ENCODE data around the gene NTNG1.

The NTNG1 gene

DNA sequence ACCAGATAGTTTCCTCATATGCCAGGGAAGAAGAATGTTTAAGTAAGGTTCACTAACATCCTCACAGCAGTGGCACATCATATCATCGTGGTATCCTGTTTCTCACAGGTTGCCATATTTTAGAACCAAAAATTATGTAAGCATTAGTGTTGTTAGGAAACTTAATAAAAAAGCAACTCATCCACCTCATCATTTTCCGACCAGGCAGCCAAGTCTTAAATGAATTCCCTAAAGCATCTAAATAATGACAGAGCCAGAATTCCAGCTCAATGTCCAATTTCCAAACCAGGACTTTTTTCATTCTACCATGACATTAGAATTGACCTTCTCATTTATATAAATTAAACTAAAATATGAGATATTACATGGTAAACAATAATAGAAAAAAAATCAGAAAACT is 272.7 kb downstream of the NTNG1 start:
- no peak for DNase-seq (ENCODE audit: low read depth)

DNA sequence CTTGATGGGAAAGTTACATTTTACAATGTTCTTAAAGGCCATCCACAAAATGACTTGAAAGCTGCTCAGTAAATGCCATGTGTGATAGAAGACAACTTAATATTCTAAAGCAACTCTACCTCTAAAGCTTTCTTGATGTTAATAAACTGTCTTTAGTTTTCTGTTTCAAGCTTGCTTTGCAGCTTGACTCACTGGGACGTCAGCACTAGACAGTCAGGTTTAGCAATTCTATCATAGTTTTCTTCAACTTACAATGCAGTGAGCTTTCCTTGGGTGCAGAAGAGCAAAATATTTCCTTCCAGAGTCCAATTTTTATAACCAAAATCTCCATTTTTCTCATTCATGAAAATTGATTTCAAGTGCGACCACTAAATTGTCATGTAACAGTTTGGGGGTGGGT is 273.1 kb downstream of the NTNG1 start:
- no peak for DNase-seq (ENCODE audit: low read depth)

DNA sequence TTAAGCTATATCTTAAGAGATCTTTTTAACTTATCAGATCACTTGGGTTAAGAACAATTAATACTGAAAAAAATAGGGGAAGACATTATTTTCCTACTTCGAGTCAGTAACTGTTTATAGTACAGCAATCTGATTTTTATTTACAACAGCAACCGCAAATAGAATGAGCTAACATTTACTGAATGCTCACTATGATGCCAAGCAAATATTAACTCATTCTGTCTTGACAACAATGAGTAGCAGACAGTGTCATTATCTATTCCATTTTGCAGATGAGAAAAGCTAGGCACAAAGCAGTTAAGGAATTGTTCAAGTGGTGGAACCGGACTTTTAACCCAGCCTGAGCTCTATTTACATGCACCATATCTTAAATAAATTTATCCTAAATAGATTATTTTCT is 273.7 kb downstream of the NTNG1 start:
- no peak for DNase-seq (ENCODE audit: low read depth)

DNA sequence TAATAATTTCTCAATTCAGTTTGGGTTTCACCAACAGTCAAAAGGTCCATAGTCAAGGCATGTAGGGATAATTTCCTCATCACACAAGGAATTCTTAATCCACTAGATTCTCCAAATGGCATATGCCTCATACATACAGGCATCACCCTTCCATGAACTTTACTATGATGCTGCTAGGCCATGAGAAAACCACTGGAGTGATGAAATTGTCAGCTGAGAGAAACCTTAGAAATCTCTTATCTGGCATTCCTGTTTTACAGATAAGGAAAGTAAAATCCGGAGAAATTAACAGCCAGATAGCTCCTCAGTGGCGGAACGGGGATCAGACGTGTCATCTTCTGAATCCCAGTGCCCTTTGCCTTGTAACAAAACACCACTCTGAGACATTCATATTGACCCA is 274.4 kb downstream of the NTNG1 start:
- DNase-seq (ENCODE audit: low read depth): no peak

DNA sequence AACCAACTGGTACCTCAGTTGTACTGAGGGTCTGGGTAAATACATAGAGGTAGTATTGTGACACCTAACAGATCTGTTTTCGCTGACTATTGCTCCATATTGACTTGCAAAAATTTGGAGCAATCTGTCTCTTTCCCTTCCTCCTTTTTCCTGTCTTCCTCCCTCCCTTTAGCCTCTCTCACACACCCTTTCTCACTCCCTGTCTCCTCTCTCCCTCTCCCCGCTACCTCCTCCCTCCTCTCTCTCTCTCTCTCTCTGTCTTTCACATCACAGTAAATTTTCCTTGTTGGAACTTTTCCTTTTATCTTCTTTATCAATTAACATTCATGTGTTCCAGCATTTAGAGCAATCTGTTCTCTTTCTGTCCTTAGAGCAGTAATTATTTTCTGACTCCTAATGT is 278.2 kb downstream of the NTNG1 start:
- no peak for DNase-seq (ENCODE audit: low read depth)

DNA sequence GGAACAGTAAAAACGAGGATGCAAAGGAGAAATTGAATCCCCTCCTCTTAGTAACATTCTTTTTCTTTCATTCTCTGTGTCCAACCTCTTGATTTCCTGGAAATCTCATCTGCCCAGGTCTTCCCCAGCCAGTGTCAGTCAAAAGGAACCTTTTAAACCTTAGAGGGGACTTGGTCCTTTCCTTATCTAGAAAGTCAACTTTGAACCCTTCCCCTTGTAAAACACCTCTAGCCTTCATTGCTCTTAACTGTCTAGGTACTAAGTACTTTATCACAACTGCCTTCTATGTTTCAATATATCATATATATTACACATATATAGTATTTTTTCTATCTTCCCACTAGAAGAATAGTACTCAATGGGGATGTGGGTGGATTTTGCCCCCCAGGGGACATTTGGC is 282.1 kb downstream of the NTNG1 start:
- DNase-seq (ENCODE audit: low read depth): no peak

DNA sequence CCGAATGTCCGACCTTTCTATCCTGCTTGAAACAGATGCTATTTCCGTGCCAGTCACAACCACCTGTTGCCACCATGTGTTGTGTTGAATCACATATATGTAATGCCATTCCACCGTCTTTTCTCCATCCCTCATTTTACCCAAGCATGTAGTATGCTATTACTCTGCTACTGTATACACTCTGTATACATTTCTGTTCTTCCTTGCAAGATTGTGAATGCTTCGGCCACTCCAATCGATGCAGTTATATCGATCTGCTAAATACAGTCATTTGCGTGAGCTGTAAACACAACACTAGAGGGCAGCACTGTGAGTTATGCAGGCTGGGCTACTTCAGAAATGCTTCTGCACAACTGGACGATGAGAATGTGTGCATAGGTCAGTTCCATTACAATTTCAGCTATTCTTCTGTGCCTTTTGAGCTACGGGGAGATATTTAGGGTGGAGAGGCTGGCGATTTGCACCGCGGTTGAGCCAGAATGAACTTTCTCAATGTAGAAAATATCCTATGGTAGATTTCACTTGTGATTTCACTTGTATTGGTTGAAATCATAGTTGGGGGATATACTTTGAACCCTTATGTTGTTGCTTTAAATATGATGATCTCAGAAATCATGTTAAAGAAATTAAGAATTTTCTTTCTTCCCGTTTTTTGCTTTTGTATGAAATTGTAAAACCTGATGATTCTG is 289.8 kb downstream of the NTNG1 start:
- DNase-seq (ENCODE audit: low read depth): no peak

DNA sequence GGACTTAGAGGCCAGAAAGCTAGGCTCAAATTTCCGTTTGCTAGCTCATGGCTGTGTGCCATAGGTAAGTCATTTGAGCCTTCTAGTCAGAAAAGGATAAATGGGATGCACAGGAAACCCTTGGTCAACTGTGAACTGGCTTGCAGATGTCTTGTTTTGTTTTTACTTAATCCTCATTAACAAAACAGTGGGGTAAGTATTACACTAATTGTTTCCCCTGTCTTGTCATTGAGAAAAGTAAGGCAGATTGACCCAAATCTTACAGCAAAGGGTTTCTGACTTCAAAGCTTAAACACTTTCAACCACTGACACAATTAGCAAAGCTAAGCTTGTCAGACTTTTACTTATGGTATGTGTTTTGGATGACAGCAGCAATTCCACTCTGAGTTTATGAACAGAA is 291.3 kb downstream of the NTNG1 start:
- DNase-seq (ENCODE audit: low read depth): no peak

DNA sequence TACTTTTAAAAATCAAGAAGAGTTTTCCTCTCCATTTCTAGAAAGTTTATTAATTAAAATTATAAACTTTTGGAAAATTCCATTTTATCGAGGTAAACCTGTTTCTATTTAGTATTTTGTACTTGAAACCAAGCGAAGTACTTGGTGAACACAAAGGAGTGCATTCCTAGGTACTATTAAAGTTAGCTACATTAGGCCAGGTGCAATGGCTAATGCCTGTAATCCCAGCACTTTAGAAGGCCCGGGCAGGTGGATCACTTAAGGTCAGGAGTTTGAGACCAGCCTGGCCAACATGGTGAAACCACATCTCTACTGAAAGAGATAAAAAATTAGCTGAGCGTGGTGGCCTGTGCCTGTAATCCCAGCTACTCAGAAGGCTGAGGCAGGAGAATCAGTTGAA is 292.2 kb downstream of the NTNG1 start:
- no peak for DNase-seq (ENCODE audit: low read depth)

DNA sequence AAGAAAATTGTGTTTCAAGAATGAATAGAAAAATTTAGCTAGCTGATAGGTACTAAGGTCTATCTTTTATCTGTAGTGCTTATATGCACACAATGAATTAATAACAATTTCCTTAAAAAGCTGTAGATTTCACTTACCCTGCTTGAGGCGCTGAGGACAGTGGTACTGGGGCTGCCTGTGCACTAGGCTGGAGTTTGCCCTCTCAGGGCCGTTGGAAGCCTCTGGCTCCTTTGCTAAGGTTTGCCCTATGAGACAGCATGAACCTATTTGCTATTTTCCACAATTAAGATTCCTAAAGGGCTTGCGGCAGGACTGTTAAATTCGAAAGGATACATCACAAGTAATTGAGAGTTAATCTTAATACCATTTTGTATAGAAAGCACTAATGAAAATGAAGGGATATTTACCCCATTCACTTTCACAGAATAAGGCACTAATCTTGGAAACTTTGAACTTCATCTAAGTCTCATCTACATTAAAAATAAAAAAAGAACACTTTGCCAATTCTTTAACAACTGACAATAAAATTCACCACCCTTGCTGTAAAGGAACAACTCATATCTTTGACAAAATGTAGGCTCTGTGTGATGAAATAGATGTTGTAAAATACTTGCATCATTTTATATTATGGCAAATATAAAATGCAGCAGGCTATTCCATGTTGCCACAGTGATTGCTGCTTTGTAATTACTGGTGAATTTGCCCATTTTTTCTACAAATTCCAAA is 293.0 kb downstream of the NTNG1 start:
- DNase-seq (ENCODE audit: low read depth): no peak

DNA sequence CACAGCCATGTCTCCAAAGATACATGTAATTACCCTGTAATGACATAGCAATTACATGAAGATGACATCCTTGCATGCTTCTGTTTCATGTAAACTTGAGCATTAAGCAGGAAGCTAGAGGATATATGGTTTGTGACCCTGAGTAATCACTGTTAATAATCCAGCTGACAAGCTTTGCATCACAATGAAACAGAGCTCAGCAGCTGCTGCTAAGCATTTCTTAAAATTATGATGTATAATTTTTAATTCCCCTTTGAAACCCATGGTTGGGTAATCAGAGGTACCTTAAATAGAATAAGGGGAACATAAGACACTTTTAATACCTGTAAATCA is 293.5 kb downstream of the NTNG1 start:
- no peak for DNase-seq (ENCODE audit: low read depth)

DNA sequence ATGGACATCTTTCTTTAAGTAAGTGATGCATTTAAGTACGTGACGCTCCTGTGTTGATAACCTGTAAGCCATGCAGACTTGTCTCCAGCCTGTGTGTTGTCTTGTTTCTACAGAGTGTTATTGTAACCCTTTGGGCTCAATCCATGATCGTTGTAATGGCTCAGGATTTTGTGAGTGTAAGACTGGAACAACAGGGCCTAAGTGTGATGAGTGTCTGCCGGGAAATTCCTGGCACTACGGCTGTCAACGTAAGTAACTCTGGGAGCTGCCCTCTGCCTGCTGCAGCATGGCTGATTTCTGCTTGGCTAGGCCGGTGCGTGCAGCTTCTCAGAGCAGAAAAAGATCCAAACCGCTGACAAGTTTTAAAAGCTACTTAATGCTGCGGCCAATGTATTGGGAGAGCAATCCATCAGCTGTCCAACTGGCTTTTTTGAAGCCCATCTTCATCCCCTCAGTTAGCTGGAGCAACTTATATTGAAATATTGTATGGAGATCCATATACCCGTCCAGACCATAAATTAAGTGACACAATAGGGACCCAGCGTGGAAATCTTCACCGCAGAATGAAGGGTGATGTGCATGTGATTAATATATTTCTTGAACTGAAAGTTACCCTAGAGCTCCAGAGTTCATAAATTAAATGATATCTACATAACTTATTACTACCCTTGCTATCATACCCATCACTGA is 295.9 kb downstream of the NTNG1 start:
- no peak for DNase-seq (ENCODE audit: low read depth)

DNA sequence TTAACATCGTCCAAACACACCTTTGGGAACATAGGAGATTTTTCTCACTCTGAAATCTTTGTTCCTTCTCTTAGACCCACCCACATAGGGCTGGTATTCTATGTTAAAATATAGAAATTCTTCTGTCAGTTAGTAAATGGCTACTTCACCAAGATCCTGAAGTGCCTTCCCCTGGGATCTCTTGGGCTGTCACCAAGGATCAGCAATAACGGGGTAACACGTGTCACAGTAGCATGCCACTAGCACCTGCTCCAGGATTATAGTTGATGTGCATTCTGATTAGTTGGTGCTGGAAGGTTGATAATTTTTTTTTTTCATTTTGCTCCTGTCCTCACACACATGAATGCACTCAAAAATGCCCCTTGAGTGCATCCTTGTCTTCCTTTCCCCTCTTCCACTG is 298.7 kb downstream of the NTNG1 start:
- no peak for DNase-seq (ENCODE audit: low read depth)

DNA sequence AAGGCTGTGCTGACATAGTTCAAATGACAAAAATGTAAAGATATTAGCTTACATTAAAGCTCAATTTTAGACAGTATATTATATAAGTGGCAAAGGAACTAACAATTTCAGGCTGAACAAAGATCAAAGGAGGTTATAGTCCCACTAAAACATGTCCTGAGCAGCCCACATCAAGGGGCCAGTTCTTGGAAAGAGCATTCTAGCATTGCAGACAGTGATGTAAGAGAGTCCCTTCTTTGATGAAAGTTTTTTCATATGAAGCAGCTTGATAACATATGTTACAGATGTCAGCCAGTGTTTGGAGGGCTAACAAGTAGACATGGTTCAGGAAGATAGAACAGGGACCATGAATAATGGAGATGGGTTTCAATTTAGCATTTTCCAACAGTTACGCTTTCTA is 301.7 kb downstream of the NTNG1 start:
- DNase-seq (ENCODE audit: low read depth): no peak

DNA sequence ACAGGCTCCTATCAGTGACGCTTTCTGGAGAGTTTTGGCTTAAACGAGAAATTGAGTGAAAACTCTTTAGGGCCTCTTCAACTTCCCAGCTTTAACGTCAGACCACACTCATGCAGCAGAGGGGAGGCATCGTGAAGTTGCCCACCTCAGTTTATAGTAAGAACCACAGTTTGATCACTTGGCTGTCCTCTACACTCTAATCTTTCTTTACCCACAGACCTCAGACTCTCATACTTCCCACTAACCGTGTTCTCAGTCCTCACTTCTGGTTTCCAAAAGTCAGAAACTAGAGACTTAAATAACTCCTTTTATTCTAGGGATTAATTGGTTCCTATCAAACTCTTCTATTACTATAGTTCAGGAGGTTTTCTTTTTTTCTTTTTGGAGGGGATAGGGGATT is 302.2 kb downstream of the NTNG1 start:
- no peak for DNase-seq (ENCODE audit: low read depth)

DNA sequence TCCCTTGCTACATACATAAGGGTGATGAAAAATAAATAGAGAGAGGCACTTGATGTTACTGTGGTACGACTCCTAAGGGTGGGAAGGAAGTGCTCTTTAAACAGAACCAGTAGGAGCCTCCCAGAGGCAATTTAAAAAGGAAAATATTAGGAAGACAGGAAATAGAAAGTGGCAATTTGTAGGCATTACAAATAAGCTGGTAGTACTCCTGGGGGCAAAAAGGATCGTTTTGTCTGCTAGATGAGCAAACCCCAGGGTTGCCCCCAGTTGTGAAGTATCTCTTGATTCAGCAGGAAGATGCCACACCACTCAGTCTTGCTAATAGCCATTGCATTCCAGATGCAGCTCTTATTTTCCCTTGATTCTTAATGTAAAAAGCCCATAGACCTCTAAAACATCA is 303.0 kb downstream of the NTNG1 start:
- DNase-seq (ENCODE audit: low read depth): no peak

DNA sequence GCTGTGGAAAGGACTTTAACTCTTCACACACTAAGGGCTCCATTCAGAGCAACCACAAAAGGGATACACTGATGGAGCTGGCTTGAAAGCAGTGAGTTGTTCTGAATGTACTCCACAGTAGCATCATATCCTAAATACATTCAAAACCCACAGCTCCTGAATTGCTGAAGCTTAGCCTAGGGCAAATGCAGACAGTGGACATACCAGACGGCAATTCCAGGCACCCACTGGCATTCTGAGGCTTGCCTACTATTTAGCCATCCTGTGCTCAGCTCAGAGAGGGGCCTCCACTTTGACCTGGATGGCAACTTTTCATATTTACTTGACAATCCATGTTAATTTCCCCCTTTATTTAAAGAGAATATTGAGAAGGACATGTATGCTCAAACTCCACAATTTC is 303.5 kb downstream of the NTNG1 start:
- no peak for DNase-seq (ENCODE audit: low read depth)

DNA sequence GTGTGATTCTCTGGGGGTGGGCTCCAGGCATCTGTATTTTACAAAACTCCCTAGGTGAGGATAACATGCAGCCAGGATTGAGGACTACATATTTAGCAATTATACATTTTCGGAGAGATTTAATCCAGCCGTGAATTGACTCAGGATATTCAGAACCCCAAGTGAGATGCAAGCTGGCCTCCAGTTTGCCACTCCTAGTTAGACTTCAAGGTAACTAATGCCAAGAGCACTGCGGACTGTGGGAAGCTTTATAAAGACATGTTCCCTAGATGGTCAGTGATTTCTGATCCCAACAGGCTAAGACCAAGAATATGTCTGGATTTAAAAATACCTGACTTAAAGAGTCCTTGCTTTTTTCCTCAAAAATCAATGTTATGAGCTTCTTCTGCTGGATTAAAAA is 308.5 kb downstream of the NTNG1 start:
- DNase-seq (ENCODE audit: low read depth): no peak

DNA sequence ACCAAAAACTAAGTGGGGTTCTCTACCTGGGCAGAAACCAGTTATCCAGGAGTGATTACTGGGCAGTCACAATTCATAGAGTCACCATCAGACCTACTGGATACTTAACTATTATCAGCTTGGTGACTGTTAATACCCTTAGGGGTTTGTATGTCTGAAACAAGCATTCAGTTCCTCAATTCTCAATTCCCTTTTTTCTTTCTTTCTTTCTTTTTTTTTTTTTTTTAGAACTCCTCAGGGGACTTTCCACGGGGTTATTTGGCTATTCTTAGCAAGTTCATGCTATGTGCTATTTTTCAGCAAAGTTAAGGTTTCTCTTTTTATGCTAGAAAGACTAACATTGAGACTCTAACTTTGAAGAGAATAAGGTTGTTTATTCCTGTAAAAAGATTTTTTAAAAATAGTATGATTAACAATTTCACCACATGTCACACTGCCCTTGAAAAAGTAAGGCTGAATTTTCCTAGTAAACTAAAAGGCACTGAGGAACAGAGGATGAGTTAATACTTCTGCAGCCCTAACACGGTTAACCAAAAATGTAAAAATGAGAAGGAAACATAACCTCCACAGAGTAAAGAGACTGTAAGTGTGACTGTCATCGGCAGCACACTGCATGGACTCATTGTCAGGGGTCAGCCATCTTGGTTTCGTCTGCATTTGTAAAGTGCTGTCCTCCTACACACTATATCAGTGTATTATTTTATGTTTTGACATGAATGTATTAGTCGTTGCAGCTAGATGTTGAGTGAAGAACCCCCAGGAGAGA is 310.2 kb downstream of the NTNG1 start:
- no peak for DNase-seq (ENCODE audit: low read depth)

DNA sequence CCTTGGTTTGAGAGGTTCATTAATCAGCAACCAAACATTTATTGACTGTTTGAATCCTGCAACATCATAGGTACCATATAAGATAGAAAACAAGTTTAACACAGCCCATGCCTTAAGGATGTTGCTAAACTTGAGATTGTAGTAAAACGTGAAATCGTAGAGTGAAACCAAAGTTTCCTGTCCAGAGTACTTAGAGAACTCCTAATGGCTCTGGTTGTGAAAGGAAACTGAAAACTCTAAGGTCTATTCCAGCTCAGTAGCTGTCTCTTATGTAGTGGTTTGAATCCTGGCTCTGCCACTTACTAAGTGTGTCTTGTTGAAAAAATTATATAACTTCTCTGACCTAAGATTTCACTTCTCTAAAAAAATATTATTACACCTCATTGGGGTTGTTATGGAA is 310.9 kb downstream of the NTNG1 start:
- no peak for DNase-seq (ENCODE audit: low read depth)

DNA sequence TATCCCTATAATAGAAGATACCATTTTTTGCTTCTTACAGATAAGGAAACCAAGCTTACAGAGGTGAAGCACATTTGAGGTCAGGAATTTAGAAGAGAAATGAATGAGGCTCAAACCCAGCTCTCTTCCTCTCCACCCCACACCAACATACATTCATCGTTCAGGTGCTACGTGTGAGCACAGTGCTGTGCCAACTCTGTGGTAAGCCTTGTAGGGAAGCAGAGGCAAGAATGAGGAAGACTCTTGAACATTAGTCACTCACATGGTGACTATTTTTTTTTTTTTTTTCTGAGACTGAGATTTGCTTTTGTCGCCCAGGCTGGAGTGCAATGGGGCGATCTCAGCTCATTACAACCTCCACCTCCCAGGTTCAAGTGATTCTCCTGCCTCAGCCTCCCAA is 314.0 kb downstream of the NTNG1 start:
- no peak for DNase-seq (ENCODE audit: low read depth)

DNA sequence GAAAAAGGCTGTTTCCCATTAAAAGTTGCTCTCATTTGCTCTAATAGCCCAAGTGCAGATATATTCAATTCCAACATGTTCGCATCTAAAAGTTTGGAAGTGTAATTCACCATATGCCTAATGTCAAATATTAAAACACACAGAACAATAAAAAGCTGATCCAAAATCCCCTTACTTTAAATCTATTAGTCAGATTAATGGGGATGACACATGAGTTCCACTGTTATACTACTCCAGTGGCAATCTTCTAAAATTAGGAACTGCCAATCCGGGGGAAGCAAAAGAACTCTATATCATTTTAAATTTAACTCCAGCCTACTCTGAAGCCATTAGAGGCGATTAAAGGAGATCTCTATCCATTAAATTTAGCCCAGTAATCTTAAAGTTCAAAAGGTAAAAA is 317.1 kb downstream of the NTNG1 start:
- no peak for DNase-seq (ENCODE audit: low read depth)

Measured in stimulated activated CD8-positive, alpha-beta memory T cell treated with anti-CD3 and anti-CD28 coated beads, Interleukin-12 subunit alpha, Interleukin-12 subunit beta, amount 100 ng/mL, for 4 hours (primary cell).